Rectal smooth muscle tissue (tissue), 1 donor: ENCODE data around the gene RASSF7.
A peak's percentile ranks its signal among the peaks of the same experiment; 100 is the strongest.

Source experiments
- H3K27ac ChIP-seq: one replicate; pipeline ENCODE4 v1.7.0; 2013; ENCODE audit warnings: low read depth, low read length, inconsistent platforms
- H3K27me3 ChIP-seq: one replicate; pipeline ENCODE4 v1.7.0; 2013; ENCODE audit warnings: low read length; ENCODE audit not compliant: control insufficient read depth, insufficient read depth
- H3K36me3 ChIP-seq: one replicate; pipeline ENCODE4 v1.7.0; 2013; ENCODE audit warnings: low read length; ENCODE audit not compliant: control insufficient read depth, insufficient read depth
- H3K4me1 ChIP-seq: one replicate; pipeline ENCODE4 v1.7.0; 2013; ENCODE audit warnings: low read length; ENCODE audit not compliant: control insufficient read depth, insufficient read depth
- H3K4me3 ChIP-seq: one replicate; pipeline ENCODE4 v1.7.0; 2013; ENCODE audit warnings: low read length
- H3K9ac ChIP-seq: one replicate; pipeline ENCODE4 v1.7.0; 2013; ENCODE audit warnings: low read length

The RASSF7 gene

DNA sequence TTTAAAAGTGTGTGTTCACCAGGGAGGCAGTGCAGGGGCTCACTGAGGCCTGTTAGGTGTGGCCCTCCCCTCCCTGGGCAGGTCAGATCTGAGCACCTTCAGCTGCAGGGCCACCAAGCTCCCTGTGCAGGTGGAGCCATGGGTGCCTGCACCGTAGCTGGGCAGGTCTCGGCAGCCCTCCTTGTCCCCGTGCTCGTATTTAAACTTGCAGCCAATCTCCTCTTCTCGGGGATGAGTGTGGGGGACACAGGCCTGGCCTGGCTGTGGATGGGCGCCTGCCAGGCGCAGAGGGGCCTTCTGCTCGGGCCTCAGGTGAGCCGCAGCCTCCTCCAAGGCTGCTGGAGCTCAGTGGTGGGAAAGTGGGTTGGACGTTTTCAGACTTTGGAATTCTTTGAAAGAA lies 34.6 kb downstream of the RASSF7 start:
- Histone ChIP-seq H3K36me3 (peaks cover 54% of the 10 kb centered on the region), H3K27me3 (no peaks in the 10 kb centered on the region), H3K27ac (no peak overlapping the region), H3K9ac (no peak overlapping the region), H3K4me1 (no peaks in the 10 kb centered on the region), H3K4me3 (no peak overlapping the region)

GRCh38 chr11:596374-596773 lies 35.6 kb downstream of the RASSF7 start:
- Histone ChIP-seq H3K27ac (no peak overlapping the region), H3K27me3 (no peaks in the 10 kb centered on the region), H3K9ac (no peak overlapping the region), H3K36me3 (peaks cover 52% of the 10 kb centered on the region), H3K4me3 (no peak overlapping the region), H3K4me1 (no peaks in the 10 kb centered on the region)

DNA sequence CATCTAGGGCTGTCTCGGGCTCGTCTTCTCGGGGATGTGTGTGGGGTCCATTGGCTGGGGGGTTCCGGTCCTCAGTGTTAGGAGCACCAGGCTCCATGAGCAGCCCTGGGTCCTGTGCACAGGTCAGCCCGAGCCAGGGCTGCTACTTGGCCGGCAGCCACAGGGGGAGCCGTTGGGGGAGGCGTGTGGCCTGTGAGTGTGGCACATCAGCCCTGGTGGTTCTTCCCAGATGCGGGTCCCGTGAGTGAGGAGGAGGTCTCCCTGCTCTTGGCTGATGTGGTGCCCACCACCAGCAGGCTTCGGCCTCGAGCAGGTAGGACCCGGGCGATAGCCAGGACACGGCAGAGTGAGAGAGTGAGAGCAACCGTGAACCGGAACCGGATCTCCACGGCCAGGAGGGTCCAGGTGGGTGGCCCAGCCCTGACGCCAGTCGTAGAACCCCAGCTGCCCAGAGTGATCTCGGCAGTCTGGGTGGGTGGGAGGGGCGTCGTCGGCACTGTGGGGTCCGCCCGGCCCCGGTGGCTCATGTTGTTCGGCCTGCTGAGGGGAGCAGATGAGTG lies 36.5 kb downstream of the RASSF7 start:
- H3K9ac ChIP-seq: no peak overlapping the region
- no peak overlapping the region for H3K27ac ChIP-seq
- no peaks in the 10 kb centered on the region for H3K4me1 ChIP-seq
- H3K36me3 ChIP-seq: peaks cover 54% of the 10 kb centered on the region
- H3K27me3 ChIP-seq: no peaks in the 10 kb centered on the region
- H3K4me3 ChIP-seq: no peak overlapping the region

- no peak overlapping the region for H3K27ac ChIP-seq
- H3K4me3 ChIP-seq: no peak overlapping the region
- peaks cover 48% of the 10 kb centered on the region for H3K36me3 ChIP-seq
- no peaks in the 10 kb centered on the region for H3K27me3 ChIP-seq
- no peaks in the 10 kb centered on the region for H3K4me1 ChIP-seq
- no peak overlapping the region for H3K9ac ChIP-seq
Measured at GRCh38 chr11:598005-598680, 37.4 kb downstream of the RASSF7 start.

DNA sequence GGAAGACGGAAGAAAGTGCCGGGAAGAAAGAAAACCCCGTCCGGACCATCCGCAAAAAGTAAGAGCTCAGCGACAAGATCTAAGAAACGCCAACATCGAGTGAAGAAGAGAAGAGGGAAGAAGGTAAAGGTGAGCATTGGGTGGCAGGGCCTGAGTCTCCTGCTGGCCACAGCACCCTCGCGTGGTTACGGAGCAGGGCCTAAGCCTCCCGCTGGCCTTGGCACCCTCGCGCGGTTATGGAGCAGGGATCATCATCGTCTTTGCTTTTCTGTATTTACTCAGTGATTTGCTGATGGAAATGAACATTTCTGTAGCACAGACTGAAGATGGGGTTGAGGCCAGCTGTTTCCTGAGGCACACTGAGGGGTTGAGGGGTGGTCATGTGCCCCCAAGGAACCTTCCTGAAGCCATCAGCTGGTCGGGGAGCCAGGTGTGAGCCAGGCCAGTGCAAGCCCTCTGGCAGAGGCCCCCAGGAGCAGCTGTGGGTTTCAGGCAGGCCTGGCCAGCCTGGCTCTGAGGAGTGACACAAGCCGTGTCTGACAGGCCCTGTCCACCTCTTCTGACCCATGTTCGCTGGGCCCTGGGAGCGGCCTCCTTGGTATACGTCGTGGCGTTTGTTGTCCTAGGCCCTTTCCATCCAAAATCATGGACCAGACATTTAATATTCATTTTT lies 40.9 kb downstream of the RASSF7 start:
- Histone ChIP-seq H3K4me3 (no peak overlapping the region), H3K4me1 (no peaks in the 10 kb centered on the region), H3K36me3 (peaks cover 53% of the 10 kb centered on the region), H3K27ac (no peak overlapping the region), H3K9ac (no peak overlapping the region), H3K27me3 (no peaks in the 10 kb centered on the region)

DNA sequence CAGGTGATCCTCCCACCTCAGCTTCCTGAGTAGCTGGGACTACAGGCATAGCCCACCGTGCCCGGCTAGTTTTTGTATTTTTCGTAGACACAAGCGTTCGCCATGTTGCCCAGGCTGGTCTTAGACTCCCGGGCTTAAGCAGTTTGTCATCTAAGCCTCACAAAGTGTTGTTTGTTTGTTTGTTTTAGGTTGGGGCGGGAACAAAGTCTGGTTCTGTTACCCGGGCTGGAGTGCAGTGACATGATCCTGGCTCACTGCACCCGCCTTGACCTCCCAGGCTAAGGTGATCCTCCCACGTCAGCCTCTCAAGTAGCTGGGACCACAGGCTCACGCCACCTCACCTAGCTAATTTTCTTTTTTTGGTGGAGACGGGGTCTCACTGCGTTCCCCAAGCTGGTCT lies 42.4 kb downstream of the RASSF7 start:
- Histone ChIP-seq H3K4me3 (no peak overlapping the region), H3K27me3 (no peaks in the 10 kb centered on the region), H3K4me1 (no peaks in the 10 kb centered on the region), H3K36me3 (peaks cover 46% of the 10 kb centered on the region), H3K9ac (no peak overlapping the region), H3K27ac (no peak overlapping the region)

DNA sequence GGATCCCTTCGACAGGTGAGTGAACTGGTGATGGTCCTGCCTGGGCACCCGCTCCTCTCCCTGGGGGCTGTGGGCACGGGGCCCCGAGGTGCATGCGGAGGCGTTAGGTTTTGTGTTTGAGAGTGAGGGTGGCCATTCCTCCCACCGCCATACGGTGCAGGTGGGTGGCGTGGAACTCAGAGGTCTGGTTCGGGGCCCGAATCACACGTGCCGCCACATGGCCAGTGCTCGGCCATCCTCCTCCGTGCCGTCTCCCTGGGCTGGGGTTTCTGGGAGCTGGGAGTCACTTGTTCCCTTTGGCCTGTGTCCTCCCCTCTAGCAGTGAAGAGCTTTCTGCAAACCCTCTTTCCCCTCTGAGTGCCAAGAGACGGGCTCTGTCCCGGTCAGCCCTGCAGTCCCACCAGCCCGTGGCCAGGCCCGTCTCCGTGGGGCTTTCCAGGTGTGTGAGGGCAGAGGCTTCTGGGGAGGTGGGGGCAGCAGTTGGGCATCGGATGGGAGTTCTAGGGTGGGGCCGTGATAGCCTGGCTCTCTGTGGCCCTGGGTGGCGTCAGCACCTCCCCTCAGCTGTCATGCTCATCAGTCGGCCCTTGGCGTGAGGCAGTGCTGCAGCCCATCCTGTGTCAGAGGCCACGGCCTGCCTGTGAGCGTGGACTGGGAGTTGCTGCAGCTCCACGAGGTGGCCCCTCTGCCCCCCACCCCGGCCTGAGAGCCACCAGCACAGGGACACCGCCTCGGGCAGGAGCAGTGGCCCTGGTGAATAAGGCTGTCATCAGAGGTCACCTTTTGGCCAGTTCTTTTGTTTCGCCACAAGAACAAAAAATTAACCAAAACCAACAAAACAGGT lies 44.7 kb downstream of the RASSF7 start:
- Histone ChIP-seq H3K4me1 (no peaks in the 10 kb centered on the region), H3K36me3 (peaks cover 54% of the 10 kb centered on the region), H3K9ac (no peak overlapping the region), H3K4me3 (no peak overlapping the region), H3K27me3 (no peaks in the 10 kb centered on the region), H3K27ac (peak overlapping the region; percentile 55)

DNA sequence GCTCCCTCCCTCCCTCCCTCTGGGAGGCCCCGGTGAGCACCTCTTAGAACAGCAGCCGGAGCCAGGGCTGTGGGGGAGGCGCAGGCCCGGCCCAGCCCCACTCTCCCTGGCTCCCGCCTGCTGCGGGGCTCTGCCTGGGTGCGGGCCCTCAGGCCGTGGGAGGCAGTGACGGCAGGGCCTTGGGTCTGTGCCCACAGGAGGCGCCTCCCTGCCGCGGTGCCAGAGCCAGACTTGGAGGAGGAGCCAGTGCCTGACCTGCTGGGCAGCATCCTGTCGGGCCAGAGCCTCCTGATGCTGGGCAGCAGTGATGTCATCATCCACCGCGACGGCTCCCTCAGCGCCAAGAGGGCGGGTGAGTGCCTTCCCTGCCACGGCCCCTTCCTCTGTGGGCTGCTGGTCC lies 45.5 kb downstream of the RASSF7 start:
- Histone ChIP-seq H3K27ac (peak overlapping the region; percentile 55), H3K9ac (no peak overlapping the region), H3K4me1 (no peaks in the 10 kb centered on the region), H3K27me3 (no peaks in the 10 kb centered on the region), H3K36me3 (peaks cover 58% of the 10 kb centered on the region), H3K4me3 (no peak overlapping the region)

- H3K36me3 ChIP-seq: peaks cover 56% of the 10 kb centered on the region
- no peak overlapping the region for H3K27ac ChIP-seq
- H3K4me3 ChIP-seq: no peak overlapping the region
- no peaks in the 10 kb centered on the region for H3K27me3 ChIP-seq
- no peaks in the 10 kb centered on the region for H3K4me1 ChIP-seq
- H3K9ac ChIP-seq: no peak overlapping the region
Measured at GRCh38 chr11:607020-607780, 46.4 kb downstream of the RASSF7 start.

DNA sequence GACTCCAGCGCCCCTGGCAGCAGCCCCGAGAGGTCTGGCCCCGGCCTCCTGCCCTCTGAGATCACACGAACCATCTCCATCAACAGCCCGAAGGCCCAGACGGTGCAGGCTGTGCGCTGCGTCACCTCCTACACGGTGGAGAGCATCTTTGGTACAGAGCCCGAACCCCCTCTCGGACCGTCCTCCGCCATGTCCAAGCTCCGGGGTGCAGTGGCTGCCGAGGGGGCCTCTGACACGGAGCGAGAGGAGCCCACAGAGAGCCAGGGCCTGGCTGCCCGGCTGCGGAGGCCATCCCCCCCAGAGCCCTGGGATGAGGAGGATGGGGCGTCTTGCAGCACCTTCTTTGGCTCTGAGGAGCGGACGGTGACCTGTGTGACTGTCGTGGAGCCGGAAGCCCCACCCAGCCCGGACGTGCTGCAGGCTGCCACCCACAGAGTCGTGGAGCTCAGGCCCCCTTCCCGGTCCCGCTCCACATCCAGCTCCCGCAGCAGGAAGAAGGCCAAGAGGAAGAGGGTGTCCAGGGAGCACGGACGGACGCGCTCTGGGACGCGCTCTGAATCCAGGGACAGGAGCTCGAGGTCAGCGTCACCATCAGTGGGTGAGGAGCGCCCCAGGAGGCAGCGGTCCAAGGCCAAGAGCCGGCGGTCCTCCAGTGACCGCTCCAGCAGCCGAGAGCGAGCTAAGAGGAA lies 47.3 kb downstream of the RASSF7 start:
- H3K4me1 ChIP-seq: no peaks in the 10 kb centered on the region
- H3K27ac ChIP-seq: no peak overlapping the region
- H3K4me3 ChIP-seq: no peak overlapping the region
- no peaks in the 10 kb centered on the region for H3K27me3 ChIP-seq
- H3K9ac ChIP-seq: no peak overlapping the region
- peaks cover 55% of the 10 kb centered on the region for H3K36me3 ChIP-seq

- no peaks in the 10 kb centered on the region for H3K4me1 ChIP-seq
- no peak overlapping the region for H3K9ac ChIP-seq
- H3K27me3 ChIP-seq: no peaks in the 10 kb centered on the region
- no peak overlapping the region for H3K4me3 ChIP-seq
- H3K36me3 ChIP-seq: peaks cover 51% of the 10 kb centered on the region
- H3K27ac ChIP-seq: no peak overlapping the region
Measured at GRCh38 chr11:608791-609251, 48.1 kb downstream of the RASSF7 start.
